ENCODE measurements around the gene R3HDML.

The R3HDML gene

GRCh38 chr20:44364068-44364467 is 27.2 kb downstream of the R3HDML start:
- no peak for DNase-seq (ENCODE audit: low read depth)

- DNase-seq (ENCODE audit: low read depth) = no peak
Observed at GRCh38 chr20:44364780-44365179, 27.9 kb downstream of the R3HDML start.

- DNase-seq (ENCODE audit: low read depth) = no peak
Observed at GRCh38 chr20:44367746-44368145, 30.9 kb downstream of the R3HDML start.

GRCh38 chr20:44370639-44371218 is 33.9 kb downstream of the R3HDML start:
- no peak for DNase-seq (ENCODE audit: low read depth)

- DNase-seq (ENCODE audit: low read depth) = no peak
Observed at GRCh38 chr20:44382641-44383040, 45.8 kb downstream of the R3HDML start.

- peak; percentile 78 for DNase-seq (ENCODE audit: low read depth)
Observed at GRCh38 chr20:44384423-44385027, 47.7 kb downstream of the R3HDML start.

- DNase-seq (ENCODE audit: low read depth) = peak; percentile 90
Observed at GRCh38 chr20:44388466-44389023, 51.7 kb downstream of the R3HDML start.

- DNase-seq (ENCODE audit: low read depth) = no peak
Observed at GRCh38 chr20:44389871-44390270, 53.0 kb downstream of the R3HDML start.

GRCh38 chr20:44390280-44390679 is 53.4 kb downstream of the R3HDML start:
- no peak for DNase-seq (ENCODE audit: low read depth)

GRCh38 chr20:44392088-44392775 is 55.4 kb downstream of the R3HDML start:
- DNase-seq (ENCODE audit: low read depth) = no peak

- DNase-seq (ENCODE audit: low read depth) = no peak
Observed at GRCh38 chr20:44392776-44393607, 56.1 kb downstream of the R3HDML start.

- DNase-seq (ENCODE audit: low read depth) = no peak
Observed at GRCh38 chr20:44393608-44394451, 57.0 kb downstream of the R3HDML start.

GRCh38 chr20:44394452-44394701 is 57.5 kb downstream of the R3HDML start:
- DNase-seq (ENCODE audit: low read depth) = no peak

- no peak for DNase-seq (ENCODE audit: low read depth)
Observed at GRCh38 chr20:44394702-44395460, 58.0 kb downstream of the R3HDML start.

GRCh38 chr20:44395461-44396340 is 58.9 kb downstream of the R3HDML start:
- DNase-seq (ENCODE audit: low read depth) = no peak

- DNase-seq (ENCODE audit: low read depth) = no peak
Observed at GRCh38 chr20:44396369-44397130, 59.7 kb downstream of the R3HDML start.

- DNase-seq (ENCODE audit: low read depth) = peak; percentile 83
Observed at GRCh38 chr20:44398335-44398734, 61.5 kb downstream of the R3HDML start.

GRCh38 chr20:44399446-44399845 is 62.6 kb downstream of the R3HDML start:
- no peak for DNase-seq (ENCODE audit: low read depth)

- no peak for DNase-seq (ENCODE audit: low read depth)
Observed at GRCh38 chr20:44400671-44400969, 63.8 kb downstream of the R3HDML start.
